Esophagus muscularis mucosa (tissue), 4 donors: ENCODE data around the gene C5AR1. TPM values are rescaled to one million over a fixed set of nuclear protein-coding genes. Genes with fewer than 3 reads are reported as not detected.

Experiments used
- DNase-seq: peaks from one replicate; pipeline ENCODE4 v3.0.0-alpha.2; 2017; ENCODE audit errors: extremely low spot score
- H3K27ac ChIP-seq, 4 donors: fragments of 200-600 bp; sonication (generic); replicated peaks in 1 of 4; 1 replicate in 3 of 4; 2 replicates in 1 of 4; pipeline ENCODE4 v1.5.1; 2016 to 2019; ENCODE audit warnings: mild to moderate bottlenecking in 1 of 4
- H3K27me3 ChIP-seq, 4 donors: fragments of 200-600 bp; sonication (generic); one replicate each; pipeline versions ENCODE4 v1.5.1 to v1.6.0; 2016 to 2019
- H3K36me3 ChIP-seq, 4 donors: fragments of 200-600 bp; sonication (generic); one replicate each; pipeline ENCODE4 v1.5.1; 2016 to 2019
- H3K4me1 ChIP-seq, 4 donors: fragments of 200-600 bp; sonication (generic); one replicate each; pipeline ENCODE4 v1.5.1; 2016 to 2019
- H3K4me3 ChIP-seq, 4 donors: fragments of 200-600 bp; sonication (generic); 1 replicate in 2 of 4; 2 replicates in 2 of 4; pipeline ENCODE4 v1.5.1; 2016 to 2019; ENCODE audit warnings: mild to moderate bottlenecking in 4 of 4, moderate library complexity in 1 of 4
- H3K9me3 ChIP-seq, 4 donors: fragments of 200-600 bp; sonication (generic); 1 replicate in 3 of 4; 2 replicates in 1 of 4; pipeline ENCODE4 v1.5.1; 2016 to 2019
- CTCF ChIP-seq, 3 experiments: fragments of 200-600 bp in 2 of 3; fragments of 450-650 bp in 1 of 3; sonication (generic) in 2 of 3; IDR thresholded peaks; one replicate each; pipeline ENCODE4 v1.5.1; 2017 to 2019; ENCODE audit warnings: antibody characterized with exemption in 3 of 3, mild to moderate bottlenecking in 2 of 3, moderate library complexity in 1 of 3
- EP300 ChIP-seq: sonication (generic); formaldehyde crosslinking; IDR thresholded peaks from one replicate; pipeline ENCODE4 v1.6.1; 2017; ENCODE audit warnings: antibody characterized with exemption
- POLR2A ChIP-seq: fragments of 450-650 bp; IDR thresholded peaks from one replicate; pipeline ENCODE4 v1.6.1; 2017; ENCODE audit warnings: antibody characterized with exemption, moderate library complexity, mild to moderate bottlenecking, low read depth
- POLR2AphosphoS5 ChIP-seq, 2 donors: sonication (generic); formaldehyde crosslinking; IDR thresholded peaks; one replicate each; pipeline ENCODE4 v1.6.1; 2017; ENCODE audit warnings: antibody characterized with exemption in 2 of 2
- WGBS: methylation state at CpG from one replicate; pipeline ENCODE4 v1.1.5; 2018; 5-methylcytosine and 5-hydroxymethylcytosine counted together
- intact Hi-C: fragments of 100-400 bp; cut with DNase I; formaldehyde crosslinking; loops from one replicate; pipeline ENCODE4 v1.15.1; 2023
- total RNA-seq, 4 donors: library from RNA; depleted of rRNA; stranded (reverse); fragments of >200 nt; gene quantifications; one replicate each; pipeline versions ENCODE4 v1.1.0 to v1.2.1, GENCODE V29; 2016

C5AR1 gene
- total RNA-seq, 4 donors from 2014 or later, result 5.0 to 32.6 (median 7.0) TPM

GRCh38 chr19:47351548-47351947 lies 41.9 kb downstream of the C5AR1 start:
- H3K4me1 ChIP-seq, result peaks cover 15 to 51% (median 22%) of the 10 kb centered on the region in 4 donors
- WGBS, result 85% methylated on average over 3 of the region's 3 CpGs
- no peaks in the 10 kb centered on the region for H3K27me3 ChIP-seq
- H3K4me3 ChIP-seq, result no peak overlapping the region
- no peak for DNase-seq
- H3K36me3 ChIP-seq, result peaks cover 18 to 44% (median 42%) of the 10 kb centered on the region in 4 donors
- no peak for TF ChIP-seq EP300
- no peak for TF ChIP-seq CTCF (IDR thresholded peaks at IDR 0.05)
- no peak for TF ChIP-seq POLR2AphosphoS5 (IDR thresholded peaks at IDR 0.05)
- TF ChIP-seq POLR2A, result no peak
- no peaks in the 10 kb centered on the region for H3K9me3 ChIP-seq
- intact Hi-C loops, result no loop called here
- no peak overlapping the region for H3K27ac ChIP-seq

GRCh38 chr19:47352095-47352494 lies 42.4 kb downstream of the C5AR1 start:
- H3K27ac ChIP-seq, result no peak overlapping the region
- WGBS, result 63% methylated on average over 2 of the region's 2 CpGs
- no peak for DNase-seq
- H3K27me3 ChIP-seq, result no peaks in the 10 kb centered on the region
- no peaks in the 10 kb centered on the region for H3K9me3 ChIP-seq
- H3K4me3 ChIP-seq, result no peak overlapping the region
- peaks cover 15 to 51% (median 22%) of the 10 kb centered on the region in 4 donors for H3K4me1 ChIP-seq
- intact Hi-C loops, result no loop called here
- H3K36me3 ChIP-seq, result peaks cover 24 to 49% (median 48%) of the 10 kb centered on the region in 4 donors
- TF ChIP-seq EP300 (no peak), POLR2A (no peak), CTCF (IDR thresholded peaks at IDR 0.05) (no peak), POLR2AphosphoS5 (IDR thresholded peaks at IDR 0.05) (no peak)

DNA sequence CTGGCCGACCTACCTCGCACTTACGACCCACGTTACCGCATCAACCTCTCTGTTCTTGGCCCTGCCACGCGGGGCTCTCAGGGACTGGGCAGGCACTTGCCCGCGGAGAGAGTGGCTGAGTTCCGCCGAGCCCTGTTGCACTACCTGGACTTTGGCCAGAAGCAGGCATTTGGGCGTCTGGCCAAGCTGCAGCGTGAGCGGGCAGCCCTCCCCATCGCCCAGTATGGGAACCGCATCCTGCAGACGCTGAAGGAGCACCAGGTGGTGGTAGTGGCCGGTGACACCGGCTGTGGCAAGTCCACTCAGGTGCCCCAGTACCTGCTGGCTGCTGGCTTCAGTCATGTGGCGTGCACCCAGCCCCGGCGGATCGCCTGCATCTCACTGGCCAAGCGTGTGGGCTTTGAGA lies 43.6 kb downstream of the C5AR1 start:
- intact Hi-C loops, result no loop called here
- H3K4me3 ChIP-seq, result no peak overlapping the region
- peaks cover 36 to 61% (median 60%) of the 10 kb centered on the region in 4 donors for H3K36me3 ChIP-seq
- H3K9me3 ChIP-seq, result no peaks in the 10 kb centered on the region
- WGBS, result 91% methylated on average over 7 of the region's 24 CpGs
- TF ChIP-seq POLR2A, result no peak
- no peak for TF ChIP-seq POLR2AphosphoS5 (IDR thresholded peaks at IDR 0.05)
- no peak for TF ChIP-seq CTCF (IDR thresholded peaks at IDR 0.05)
- no peak for TF ChIP-seq EP300
- peaks cover 15 to 51% (median 22%) of the 10 kb centered on the region in 4 donors for H3K4me1 ChIP-seq
- H3K27me3 ChIP-seq, result no peaks in the 10 kb centered on the region
- no peak overlapping the region for H3K27ac ChIP-seq
- no peak for DNase-seq

GRCh38 chr19:47356900-47357299 lies 47.2 kb downstream of the C5AR1 start:
- 94% methylated on average over 6 of the region's 6 CpGs for WGBS
- intact Hi-C loops, result no loop called here
- no peaks in the 10 kb centered on the region for H3K27me3 ChIP-seq
- peaks cover 0 to 20% (median 0%) of the 10 kb centered on the region in 4 donors for H3K4me1 ChIP-seq
- no peak for DNase-seq
- H3K36me3 ChIP-seq, result peaks cover 63 to 97% (median 95%) of the 10 kb centered on the region in 4 donors
- no peak overlapping the region for H3K27ac ChIP-seq
- no peak overlapping the region for H3K4me3 ChIP-seq
- no peaks in the 10 kb centered on the region for H3K9me3 ChIP-seq
- TF ChIP-seq POLR2AphosphoS5 (IDR thresholded peaks at IDR 0.05) (no peak), POLR2A (no peak), EP300 (no peak), CTCF (IDR thresholded peaks at IDR 0.05) (no peak)
